HG03064 (cell line): ENCODE results near the gene HECTD3.
"Not testable (repeated sequence)": the region's sequence is repeated elsewhere in the genome, so short reads cannot be mapped to it uniquely, and the experiment has no call there.

ENCODE experiments used
- ATAC-seq: cut with Tn5 transposase; IDR thresholded peaks from one replicate; pipeline ENCODE4 v1.9.1; 2021; ENCODE audit warnings: low read depth; ENCODE audit not compliant: unreplicated experiment

Gene HECTD3

GRCh38 chr1:45014321-45015028, 3.4 kb upstream of the HECTD3 start:
- no peak for ATAC-seq

- no peak for ATAC-seq
Measured at GRCh38 chr1:45013551-45014209, 2.6 kb upstream of the HECTD3 start.

GRCh38 chr1:45012639-45013278, 1.6 kb upstream of the HECTD3 start:
- ATAC-seq, result no peak

- ATAC-seq, result peak; percentile 39
Measured at GRCh38 chr1:45011837-45012638, 914 bp upstream of the HECTD3 start, which contains the start of gene UROD. UROD (plus strand) TSS chr1:45012254; CDS start chr1:45012266, 12 bp downstream.

- no peak for ATAC-seq
Measured at GRCh38 chr1:45009956-45010854, 919 bp downstream of the HECTD3 start.

- no peak for ATAC-seq
Measured at GRCh38 chr1:45009296-45009865, 1.7 kb downstream of the HECTD3 start.

- ATAC-seq, result no peak
Measured at GRCh38 chr1:45008516-45008915, 2.6 kb downstream of the HECTD3 start.

- no peak for ATAC-seq
Measured at GRCh38 chr1:45008076-45008475, 3.0 kb downstream of the HECTD3 start.

- no peak for ATAC-seq
Measured at GRCh38 chr1:45007311-45007710, 3.8 kb downstream of the HECTD3 start.

GRCh38 chr1:45005761-45006160, 5.4 kb downstream of the HECTD3 start:
- no peak for ATAC-seq

- ATAC-seq, result no peak
Measured at GRCh38 chr1:45004281-45004920, 6.7 kb downstream of the HECTD3 start.

- ATAC-seq, result no peak
Measured at GRCh38 chr1:45003741-45004140, 7.4 kb downstream of the HECTD3 start.

GRCh38 chr1:45002650-45003645, 8.2 kb downstream of the HECTD3 start:
- ATAC-seq, result no peak

- not testable (repeated sequence) for ATAC-seq
Measured at GRCh38 chr1:45001576-45001975, 9.5 kb downstream of the HECTD3 start.

GRCh38 chr1:45001011-45001481, 10.1 kb downstream of the HECTD3 start:
- no peak for ATAC-seq

- ATAC-seq, result no peak
Measured at GRCh38 chr1:44999232-44999631, 11.9 kb downstream of the HECTD3 start.

GRCh38 chr1:44995467-44996238, 15.5 kb downstream of the HECTD3 start:
- no peak for ATAC-seq
